OCI-LY3 (cell line): ENCODE measurements around the gene OR2J1.

Source experiments
- EZH2phosphoT487 ChIP-seq: fragments of 200-600 bp; shearing (Covaris generic); IDR thresholded peaks from 2 replicates; pipeline ENCODE4 v1.6.1; 2018; ENCODE audit warnings: antibody characterized with exemption, mixed run types, low read depth
- TF ChIP-seq, protein P1 (sequence below): fragments of 200-600, 300-600 bp; sonication (generic); IDR thresholded peaks from 2 replicates; pipeline ENCODE4 v1.5.1; 2014; ENCODE audit warnings: antibody characterized with exemption, low read length, low read depth

DNA sequence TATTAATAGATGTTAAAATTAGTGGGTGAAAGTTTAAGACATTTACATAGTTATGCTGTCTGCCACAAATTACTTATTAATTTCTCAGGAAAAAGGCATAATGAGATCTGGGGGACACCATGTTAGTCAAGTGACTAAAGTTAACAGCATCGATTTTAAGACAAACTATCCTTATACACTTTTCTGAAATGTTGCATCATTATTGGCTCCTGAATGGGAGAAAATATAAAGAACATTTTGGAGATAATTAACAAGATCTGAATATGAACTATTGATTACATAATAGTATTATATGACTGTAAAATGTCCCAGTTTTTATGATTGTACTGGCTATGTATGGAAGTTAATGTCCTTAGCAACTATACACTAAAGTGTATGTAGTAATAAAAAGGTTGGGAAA lies 20.1 kb upstream of the OR2J1 start:
- TF ChIP-seq, protein P1, sequence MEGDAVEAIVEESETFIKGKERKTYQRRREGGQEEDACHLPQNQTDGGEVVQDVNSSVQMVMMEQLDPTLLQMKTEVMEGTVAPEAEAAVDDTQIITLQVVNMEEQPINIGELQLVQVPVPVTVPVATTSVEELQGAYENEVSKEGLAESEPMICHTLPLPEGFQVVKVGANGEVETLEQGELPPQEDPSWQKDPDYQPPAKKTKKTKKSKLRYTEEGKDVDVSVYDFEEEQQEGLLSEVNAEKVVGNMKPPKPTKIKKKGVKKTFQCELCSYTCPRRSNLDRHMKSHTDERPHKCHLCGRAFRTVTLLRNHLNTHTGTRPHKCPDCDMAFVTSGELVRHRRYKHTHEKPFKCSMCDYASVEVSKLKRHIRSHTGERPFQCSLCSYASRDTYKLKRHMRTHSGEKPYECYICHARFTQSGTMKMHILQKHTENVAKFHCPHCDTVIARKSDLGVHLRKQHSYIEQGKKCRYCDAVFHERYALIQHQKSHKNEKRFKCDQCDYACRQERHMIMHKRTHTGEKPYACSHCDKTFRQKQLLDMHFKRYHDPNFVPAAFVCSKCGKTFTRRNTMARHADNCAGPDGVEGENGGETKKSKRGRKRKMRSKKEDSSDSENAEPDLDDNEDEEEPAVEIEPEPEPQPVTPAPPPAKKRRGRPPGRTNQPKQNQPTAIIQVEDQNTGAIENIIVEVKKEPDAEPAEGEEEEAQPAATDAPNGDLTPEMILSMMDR: no peak
- TF ChIP-seq EZH2phosphoT487: no peak
